NCI-H69 (cell line): ENCODE data around the gene PIM2.

Source experiments
- DNase-seq: peaks from one replicate; lab custom pipeline; 2025; lab: John Stamatoyannopoulos, UW

The PIM2 gene

DNA sequence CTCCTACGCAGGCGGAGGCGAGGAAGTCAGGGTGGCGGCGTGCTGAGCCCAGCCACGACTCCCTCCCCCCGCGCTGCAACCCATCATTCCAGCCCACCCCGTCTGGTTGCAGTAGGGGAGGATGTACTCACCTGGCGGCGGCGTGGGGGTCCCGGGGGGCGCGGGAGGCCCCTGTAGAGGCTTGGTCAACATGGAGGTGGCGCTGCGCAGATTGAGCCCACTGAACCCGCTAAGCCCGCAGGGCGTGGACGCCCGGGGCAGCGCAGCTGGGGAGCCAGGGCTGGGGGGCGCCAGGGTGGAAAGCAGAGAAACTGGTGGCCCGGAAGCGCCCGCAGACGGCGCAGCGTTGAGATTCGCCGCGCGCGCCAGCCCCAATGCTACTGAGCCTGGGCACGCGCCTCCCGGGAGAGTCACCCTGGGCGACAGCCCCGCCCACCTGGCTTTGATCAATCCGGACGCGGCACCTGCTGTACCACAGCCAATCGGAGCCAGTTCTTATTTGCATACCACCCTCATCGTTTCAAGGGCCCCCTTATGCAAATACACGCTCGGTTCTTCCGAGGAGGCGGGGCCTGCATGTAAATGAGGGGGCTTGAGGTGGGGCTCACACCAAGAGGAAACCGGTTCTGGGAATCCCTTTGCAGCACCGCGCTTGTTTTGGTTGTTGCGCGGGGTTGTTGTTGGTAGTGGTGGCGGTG is at the start of gene PIM2:
Gene PIM2 (minus strand): TSS at position 382 of the 698 bp plus-strand sequence. CDS start 190 bp downstream, at position 192.
- peak; percentile 97 for DNase-seq

DNA sequence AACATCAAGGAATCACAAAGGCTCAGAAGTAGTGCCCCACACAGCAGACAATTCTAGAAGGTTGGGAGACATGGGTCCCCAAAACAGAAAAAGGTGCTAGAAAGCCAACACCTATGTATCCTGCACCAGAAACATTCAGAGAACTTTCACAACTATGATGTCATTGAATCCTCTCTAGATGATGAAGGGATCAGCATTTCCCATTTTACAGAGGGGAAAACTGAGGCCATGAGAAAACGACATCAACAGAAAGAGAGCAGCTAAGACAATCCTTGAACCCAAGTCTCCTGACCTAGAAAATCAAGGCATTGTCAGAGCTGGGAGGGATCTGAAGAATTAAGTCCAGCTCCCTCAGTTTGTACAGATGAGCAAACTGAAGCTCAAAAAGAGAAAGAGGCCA is 49.6 kb upstream of the PIM2 start:
- DNase-seq = no peak

DNA sequence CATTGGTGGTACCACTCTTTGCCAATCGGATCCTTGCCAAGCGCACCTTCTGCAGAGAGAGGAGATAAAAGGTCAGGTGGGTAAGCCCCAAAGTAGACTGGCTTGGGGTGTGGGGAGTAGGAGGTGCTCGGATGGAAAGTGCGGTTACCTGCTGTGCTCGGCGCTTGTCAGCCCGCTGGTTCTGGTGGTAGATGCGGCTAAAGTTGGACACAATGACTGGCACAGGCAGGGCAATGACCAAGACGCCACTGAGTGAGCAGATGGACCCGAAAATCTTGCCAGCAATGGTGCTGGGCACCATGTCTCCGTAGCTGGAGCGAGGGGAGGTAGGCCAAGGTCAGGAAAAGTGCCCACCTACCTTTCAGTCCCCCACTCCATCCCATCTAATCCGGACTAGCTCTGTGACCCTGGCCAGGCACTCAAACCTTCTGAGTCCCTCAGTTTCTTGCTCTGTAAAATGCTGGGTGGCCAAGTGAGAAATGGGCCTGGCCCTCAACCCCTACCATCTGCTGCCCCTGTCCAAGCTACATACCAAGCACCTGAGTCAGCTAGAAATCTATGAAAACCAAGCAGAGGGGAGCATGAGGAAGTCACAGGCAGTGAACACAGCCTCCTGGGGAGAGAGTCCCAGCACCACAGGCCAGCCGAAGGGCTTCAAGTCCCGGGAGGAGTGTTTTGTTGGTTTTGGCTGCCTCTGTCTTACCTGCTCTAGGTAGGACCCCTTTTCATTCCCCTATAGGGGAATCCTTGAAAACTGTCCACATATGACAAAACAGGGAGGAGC is 48.2 kb upstream of the PIM2 start:
- DNase-seq = no peak

DNA sequence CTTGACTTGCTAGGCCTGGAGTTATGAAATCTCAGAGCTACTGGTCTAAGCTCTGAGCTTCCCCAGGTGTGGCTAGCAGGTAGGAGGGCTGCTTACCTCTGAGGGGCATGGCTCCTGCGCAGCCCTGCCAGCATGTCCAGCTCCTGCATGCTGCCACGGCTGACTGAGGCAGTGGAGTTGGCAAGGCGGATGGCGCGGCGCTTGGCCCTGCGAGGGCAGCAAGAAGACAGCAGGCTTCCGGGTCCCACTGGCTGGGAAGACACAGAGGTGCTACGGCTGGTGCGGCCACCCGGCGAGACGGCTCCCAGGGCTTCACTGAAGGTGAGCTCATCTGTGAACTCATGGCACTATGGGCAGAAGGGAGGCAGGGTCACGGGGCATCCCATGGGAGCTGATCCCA is 47.1 kb upstream of the PIM2 start:
- no peak for DNase-seq

DNA sequence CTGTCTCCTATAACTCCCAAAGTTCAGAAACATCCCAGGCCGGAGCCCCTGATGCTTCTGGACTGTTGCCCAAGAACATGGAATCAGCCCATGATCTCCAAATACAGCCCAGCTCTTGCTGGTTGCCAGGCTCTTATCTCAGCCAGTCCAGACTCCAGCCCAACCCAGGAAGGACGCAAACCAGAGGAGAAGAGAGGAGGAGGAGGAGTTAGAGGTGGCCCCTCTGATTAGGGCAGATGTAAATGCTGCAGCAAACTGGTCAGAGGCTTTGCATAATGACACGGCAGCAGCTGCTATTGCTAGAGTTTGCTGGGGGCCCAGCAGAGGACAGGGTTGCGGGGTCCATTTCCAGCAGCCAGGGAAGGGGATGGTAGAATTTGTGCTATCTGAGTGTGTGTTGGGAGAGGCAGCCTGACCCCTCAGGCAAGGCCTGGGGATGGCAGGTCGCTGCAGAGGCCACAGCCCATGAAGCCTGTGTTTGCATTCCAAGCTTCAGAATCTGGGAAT is 42.8 kb upstream of the PIM2 start:
- DNase-seq = no peak

DNA sequence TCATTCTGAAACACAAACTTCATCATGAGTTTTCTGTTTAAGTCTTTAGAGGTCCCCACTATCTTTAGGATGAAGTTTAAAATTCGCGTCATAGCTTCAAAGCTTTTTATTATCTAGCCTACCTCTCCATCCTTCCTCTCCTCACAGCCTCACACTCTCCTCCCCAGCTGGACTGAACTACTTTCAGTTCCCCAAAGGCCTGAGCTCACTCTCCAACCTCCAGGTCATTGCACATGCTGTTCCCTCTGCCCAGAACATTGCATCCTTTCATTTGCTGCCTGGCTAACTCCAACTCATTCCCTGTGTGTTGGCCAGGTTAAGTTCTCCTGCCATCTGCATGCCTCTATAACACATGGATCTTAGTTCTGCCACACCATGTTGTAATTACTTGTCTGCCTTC is 41.5 kb upstream of the PIM2 start:
- DNase-seq = no peak

DNA sequence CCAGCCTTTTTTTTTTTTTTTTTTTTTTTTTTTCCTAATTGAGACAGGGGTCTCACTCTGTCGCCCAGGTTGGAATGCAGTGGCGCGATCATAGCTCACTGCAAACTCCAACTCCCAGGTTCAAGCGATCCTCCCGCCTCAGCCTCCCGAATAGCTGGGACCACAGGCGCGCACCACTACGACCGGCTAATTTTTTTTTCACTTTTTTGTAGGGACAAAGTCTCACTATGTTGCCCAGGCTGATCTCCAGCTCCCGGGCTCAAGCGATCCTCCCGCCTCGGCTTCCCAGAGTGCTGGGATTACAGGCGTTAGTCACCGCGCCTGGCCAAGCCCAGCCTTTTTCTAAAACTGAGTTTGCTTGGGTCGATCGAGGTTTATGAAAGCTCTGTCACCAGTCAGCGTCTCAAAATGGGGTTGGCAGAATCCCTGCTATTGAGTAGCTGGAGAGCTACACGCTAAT is 39.8 kb upstream of the PIM2 start:
- peak; percentile 48 for DNase-seq

DNA sequence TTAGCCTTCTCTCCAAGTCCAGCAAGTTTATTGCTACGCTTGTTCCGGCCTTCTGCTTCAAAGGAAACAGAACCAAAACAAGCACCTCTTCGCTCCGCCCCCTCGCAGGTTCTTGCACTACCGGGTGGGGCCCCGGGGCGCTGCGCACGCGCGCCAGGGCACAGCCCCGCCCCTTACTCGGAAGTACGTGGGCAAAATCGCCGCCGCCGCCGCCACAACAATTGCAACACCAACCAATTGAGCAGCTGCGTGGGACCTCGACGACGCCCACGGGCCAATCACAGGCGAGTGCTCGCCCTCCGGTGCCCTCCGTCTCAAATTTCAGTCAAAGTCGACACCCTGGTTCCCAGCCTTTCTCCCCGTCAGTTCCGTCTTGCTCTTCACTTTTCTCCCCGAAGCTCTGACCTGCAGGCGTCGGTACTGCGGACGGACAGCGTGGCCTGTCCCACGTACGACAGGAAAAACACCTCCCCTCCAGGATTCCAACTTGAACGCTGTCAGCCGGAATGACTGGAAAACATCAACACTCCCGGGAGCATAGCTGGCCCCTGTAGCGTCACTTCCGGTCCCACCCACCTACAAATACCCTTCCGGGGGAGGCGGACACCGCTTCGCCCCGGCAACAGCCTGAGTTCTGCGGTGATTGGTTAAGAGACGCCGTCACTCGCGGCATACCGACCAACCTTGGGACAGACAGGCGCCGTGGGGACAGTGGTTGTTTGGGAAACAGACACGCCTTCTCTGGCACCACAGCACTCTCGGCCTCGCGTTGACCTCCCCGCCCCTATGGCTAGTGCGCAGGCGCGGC is 39.2 kb upstream of the PIM2 start:
- peak; percentile 97 for DNase-seq

DNA sequence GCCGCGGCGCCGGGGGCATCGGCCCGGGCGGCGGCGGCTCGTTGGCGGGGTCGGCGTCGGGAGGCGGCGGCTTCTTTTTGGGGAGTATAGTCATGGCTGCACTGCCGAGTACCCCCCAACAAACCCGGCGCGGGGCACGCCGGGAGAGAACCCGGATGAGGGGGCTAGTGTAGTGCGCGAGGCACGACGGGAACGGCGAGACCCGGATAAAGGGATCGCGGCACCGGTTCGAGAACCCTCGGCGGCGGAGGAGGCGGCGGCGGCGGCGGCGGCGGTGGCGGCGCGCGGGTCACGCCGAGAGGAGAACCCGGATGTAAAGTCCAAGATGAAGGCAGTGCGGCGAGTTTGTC is 38.6 kb upstream of the PIM2 start, which contains the start of gene OTUD5:
Gene OTUD5 (minus strand): TSS at position 131 of the 350 bp plus-strand sequence. CDS start 37 bp downstream, at position 94.
- DNase-seq = peak; percentile 85

DNA sequence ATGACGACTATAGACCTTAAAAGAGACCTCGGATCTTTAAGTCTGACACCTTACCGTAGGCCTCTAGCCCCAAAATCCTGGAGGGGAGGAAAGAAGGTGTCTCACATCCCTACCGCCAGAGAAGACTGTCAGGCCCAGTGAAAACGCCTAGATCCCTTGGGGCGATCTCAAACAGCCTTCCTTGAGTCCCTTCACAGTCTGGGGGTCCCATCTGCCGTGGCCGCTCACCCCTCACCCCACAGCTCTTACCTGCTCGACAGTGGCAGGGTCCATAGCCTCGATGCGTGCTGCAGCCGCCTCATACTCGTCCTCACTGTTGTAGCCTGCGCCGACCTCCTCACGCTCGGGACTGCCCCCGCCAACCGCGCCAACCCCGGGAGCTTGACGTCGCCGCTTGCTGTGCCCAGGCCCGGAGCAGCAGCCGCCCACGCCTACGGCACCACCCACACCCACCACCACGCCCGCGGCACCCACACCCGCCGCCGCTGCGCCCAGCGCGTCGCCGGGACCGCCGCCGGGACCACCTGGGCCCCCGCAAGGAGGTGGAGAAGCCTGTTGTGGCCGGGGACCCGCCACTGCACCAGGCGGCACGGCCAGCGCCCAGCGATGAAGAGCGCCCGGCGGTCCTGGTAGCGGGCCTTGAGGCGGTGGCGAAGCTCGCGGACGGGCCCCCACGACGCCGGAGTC is 38.0 kb upstream of the PIM2 start:
- no peak for DNase-seq

DNA sequence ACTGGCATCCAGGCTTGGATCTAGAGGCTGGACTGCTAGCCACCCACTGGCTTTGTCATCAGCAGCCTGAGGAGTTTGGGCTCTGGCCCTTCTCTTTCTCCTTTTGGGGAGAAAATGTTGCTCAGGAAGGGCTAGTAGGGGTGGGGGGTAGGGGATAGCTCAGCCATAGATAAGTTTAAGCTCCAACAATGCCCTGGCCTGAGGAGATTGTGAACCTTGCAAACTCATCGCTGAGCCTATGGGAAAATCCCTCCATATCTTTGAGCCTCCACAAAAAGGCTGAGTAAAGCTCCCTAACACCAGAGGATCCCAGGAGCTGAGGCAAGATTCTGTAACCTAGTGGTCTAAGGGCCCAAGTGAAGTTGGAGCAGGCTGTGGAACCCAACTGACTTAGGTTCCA is 29.8 kb upstream of the PIM2 start:
- DNase-seq = no peak

DNA sequence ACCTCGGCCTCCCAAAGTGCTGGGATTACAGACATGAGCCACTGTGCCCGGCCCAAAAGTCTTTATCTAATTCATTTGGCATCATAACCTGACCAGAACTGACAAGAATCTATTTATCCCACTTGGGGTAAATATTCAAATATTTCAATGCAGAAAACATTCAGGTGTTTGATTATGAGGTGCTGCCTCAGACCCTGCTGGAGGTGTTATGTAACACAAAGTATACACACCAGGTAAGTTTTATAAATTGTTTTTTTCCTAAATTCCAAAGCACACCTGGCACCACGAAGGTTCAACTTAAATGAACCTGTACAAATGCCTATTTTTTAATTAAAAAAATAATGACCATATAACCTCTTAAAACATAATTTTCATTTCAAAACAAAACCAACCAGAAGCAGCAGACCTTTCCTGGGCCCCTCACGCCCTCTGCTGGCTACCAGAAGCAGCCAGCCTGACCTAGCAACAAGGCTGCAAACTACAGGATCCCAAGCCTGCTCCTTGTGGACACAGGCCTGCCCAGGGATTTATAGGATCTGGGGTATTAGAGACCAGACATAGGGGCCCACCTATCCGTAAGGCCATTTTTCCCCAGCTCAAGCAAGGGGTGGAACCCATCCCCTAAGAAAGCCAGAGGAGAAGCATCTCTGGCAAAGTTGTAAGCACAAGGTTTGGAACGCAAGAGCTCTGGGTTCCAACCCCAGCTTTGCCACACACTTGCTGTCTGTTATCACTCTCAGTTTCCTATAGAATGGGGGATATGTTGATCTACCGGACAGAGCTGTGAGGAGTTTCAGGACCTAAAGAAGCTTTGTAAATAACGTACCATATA is 26.9 kb upstream of the PIM2 start:
- peak; percentile 41 for DNase-seq

DNA sequence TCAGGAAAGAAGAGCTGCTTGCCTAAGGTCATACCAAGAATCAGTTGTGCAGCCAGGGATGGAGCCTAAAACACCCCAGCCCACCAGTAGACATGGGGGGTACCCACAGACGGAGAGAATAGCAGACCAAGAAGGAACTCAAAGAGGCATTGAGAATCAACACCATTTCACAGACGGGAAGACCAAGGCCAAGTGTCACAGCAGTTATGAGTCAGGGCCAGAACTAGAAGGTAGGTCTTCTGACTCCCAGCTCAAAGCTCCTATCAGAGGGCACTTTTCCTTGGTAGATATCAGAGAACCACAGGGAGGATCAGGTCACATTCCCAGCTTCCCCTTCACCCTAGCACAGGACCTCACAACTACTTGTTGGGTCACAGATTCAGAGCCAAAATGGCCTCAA is 24.1 kb upstream of the PIM2 start:
- no peak for DNase-seq

DNA sequence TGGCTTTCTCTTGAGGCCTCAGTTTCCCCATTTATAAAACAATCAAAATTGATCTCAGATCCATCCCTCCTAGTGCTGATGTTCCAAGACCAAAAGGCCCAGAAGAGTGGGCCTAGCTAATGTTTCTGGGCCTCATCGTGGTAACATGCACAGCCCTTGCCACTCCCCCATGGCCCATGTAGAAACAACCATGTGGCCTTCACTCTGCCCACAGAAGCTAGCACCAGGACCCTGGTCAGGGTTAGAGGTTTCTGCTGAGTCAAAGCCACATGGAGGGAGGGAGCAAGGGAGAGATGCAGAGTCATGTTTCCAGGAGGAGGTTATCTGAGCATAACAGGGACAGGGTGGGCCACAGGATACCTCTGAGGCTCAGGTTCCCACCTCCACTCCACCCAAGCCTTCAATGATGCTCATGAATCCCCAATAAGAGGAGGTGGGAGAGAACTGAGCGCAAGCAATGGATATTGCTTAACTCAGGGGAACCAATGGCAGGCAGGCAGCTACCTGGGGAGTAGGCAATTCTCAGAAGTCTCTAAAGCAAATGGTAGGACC is 21.7 kb upstream of the PIM2 start:
- no peak for DNase-seq

DNA sequence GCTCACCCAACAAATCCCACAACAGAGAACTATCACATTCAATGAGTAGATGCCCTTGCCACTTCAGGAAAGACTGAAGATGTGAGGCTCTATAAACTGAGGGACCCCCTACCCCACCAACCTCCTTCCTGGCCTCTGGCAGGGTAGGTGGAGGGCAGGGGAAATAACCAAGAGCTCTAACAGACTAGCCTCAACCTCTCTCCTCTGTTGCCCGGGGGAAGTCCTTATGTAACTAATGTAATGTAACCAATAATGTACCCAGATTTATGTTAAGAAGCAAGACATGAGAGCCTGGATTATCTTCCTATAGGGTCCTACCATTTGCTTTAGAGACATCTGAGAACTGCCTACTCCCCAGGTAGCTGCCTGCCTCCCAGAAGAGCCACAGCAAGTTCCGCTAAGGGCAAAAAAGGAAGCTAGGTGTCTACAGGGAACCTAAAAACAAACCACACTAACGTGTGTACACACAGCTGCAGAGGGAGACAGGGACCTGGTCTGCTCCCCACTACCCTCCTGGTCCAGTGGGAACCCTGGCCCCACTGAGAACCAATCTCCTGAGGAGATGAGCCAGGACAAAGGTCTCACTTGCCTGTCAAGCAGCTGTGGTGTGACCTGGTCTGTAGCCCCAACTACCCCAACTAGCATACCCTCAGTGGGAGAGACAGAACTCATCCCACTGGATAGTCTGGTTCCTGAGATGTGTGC is 20.9 kb upstream of the PIM2 start:
- DNase-seq = no peak

DNA sequence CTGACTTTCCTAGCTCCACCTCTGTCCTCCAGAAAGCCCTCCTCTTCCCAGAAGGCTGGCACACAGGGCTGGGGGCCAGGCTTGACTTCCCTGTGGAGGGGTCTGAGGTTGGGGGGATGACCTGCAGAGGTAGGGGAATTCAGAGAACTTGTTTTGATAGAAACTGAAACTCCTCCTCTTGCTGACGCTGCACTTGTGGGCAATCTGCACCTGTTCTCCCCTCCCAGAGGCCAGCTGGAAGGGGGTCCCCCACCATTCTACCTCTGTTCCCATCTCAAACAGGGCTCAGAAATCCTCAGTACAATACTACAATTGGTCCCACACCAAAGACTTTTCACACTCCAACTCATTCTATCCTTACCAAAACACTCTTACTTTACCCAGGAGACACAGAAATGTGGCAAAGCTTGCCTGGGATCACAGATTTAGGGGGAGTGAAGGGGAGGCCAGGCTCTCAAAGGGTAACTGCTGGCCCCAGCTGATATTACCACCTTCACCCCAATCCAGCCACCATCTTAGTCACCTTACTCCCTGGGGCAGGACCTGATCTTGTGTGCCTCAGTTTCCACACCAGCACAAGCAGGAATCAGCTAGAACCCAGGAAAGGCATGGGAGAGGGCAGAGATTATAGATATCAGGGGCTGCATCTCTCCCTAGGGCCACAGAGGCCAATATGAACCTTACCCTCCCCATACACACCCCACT is 20.0 kb upstream of the PIM2 start:
- no peak for DNase-seq

DNA sequence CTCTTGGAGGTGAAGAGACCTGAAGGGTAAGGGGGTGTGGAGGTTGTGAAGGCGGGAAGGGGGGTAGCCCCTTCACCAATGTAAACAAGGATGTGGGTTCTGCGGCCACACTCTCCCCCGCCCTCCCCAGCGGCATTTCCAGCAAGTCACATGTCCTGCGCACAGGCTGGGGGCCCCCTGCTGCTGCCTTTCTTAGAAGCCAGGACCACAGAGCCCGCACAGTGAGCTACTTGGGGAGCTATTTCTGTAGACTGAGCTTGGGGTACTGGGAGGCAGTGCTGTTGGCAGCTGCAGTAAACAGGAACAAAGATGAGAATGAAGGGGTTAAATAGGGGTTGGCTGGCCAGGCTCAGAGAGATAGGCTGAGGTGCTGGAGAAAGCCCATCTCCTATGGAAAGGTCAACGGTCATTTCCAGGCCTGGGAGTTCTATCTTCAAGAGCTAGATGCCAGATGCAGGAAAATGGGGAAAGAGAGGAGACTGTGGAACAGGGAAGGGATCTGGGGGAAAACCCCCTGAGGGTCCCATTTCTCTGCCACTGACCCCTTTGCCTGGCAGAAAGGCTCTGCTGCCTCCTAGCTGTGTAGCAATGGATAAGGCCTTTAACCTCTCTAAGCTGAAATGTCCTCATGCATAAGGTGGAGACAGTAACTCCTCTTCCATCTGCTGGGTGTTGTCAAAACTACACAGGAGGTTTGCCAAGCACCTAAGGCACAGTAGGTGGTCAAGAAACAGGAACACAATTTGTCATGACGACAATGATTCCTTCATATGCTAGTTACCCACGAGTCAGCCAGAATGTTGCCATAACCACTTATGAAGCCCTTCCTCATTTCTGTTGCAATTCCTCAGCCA is 18.5 kb upstream of the PIM2 start:
- no peak for DNase-seq

DNA sequence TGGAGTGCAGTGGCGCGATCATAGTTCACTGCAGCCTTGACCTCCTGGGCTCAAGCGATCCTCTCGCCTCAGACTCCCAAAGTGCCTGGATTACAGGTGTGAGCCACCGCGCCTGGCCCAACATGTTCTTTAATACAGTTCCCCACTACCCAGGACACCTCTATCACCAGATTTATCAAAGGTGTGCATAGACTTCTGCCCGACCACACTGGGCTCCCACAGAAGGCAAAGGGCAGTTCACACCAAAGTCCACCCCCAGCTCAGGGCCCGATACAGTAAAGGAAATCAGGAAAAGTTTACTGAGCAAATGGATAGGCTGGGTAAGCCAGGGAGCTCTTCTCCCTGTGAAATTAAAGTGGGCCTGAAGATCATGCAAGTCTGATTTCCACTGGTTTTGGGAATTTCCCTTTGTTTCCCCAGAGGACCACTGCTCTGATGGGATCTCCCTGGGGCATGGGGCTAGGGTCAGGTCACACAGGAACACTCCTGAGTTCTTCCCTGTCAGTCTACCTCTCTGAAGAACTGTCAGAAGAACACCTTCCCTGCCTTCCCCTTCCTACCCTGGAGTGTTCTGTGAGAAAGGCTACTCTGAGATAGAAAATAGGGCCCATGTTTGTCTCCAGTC is 17.7 kb upstream of the PIM2 start:
- no peak for DNase-seq
